SW480 (cell line): ENCODE data around the gene DNMBP.
"Not testable (repeated sequence)": the region's sequence is repeated elsewhere in the genome, so short reads cannot be mapped to it uniquely, and the experiment has no call there.

ENCODE experiments used
- DNase-seq: peaks from one replicate; pipeline ENCODE4 v3.0.0-alpha.2; 2016; ENCODE audit warnings: low spot score

The DNMBP gene

DNA sequence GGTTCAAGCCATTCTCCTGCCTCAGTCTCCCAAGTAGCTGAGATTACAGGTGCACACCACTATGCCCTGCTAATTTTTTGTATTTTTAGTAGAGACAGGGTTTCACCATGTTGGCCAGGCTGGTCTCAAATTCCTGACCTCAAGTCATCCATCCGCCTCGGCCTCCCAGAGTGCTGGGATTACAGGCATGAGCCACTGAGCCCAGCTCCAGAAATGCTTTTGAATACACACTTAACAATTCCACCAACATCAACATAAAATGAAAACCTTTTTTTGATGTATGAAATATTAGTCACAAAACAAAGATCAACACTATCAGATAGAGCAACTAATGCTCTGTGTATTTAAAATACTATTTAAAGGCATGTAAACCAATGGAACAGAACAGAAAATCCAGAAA lies 63.7 kb downstream of the DNMBP start:
- not testable (repeated sequence) for DNase-seq

- no peak for DNase-seq
Observed at GRCh38 chr10:99945263-99945662, 64.5 kb downstream of the DNMBP start.

GRCh38 chr10:99944860-99945259 lies 64.9 kb downstream of the DNMBP start:
- DNase-seq = no peak

DNA sequence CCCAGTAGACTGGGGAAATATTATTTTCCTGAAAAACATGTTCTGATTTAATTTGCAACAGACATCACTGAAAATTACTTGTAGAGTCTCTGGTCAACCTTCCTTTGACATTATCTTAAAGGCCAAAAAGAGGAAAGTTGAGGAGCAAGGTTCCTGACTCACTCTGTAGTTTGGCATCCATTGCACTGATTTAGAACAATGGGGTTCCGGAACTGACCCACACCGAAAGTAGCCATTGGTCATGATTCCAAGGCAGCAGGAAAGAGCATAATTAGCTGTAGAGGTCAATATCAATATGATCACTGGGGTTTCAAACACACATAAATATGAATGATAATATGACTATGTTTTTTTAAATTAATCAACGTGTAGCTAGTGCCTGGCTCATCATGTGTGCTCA lies 65.8 kb downstream of the DNMBP start:
- DNase-seq = no peak

DNA sequence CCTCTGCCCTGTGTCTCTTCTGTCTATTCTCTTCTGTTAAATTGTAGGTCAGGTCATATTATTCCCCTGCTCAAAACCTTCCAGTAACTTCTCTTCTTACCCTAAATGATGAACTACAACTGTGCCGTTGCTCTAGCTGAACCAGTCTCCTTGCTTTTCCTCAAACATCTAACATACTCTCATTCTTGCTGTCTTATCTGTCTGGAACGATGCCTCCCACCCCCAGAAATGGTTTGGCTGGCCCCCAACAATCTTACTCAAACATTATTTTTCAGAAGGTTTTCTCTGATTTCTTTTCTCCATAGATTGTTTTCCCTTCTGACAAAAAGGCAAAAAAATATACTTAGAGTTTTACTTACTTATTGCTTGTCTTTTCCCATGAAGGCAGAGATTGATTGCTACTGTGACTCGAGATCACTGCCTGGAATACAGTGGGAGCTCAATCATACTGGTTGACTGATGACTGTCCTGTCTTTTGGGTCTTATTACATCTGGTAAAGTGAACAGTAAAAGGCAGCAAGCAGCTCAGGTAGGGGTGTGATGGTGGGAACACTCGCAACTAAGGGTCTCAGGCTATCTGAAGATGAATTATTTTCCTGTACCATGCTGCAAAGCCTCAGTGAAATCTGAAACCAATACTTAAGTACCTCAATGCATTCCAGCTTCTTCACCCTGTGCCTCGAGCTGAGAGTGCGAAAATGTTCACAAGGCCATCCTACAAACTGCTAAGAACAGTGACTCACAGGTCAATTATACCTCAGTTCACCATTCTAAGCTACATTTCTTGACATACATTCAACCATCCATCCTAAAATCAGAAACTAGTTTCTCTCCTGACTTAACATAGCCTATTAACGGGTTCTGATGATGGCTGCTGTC lies 67.6 kb downstream of the DNMBP start:
- no peak for DNase-seq

GRCh38 chr10:99938563-99938962 lies 71.2 kb downstream of the DNMBP start:
- no peak for DNase-seq

DNA sequence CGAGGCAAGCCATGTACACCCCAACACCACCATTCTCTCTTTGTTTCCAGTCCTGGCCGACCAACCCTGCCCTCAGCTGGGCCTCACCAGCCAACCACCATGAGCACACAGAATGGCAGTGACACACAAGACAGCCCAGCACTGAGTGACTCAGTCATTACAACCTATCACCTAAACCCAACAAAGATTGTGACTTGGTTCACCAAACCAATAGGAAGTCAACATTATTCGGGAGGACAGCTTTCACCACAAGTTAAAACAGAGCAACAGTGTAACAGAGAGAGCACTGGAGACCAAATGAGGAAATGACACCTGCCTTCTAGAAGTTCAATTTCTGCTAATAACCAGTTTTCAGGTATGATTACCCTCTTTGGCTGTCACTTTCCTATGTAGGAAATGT lies 72.1 kb downstream of the DNMBP start:
- no peak for DNase-seq

- DNase-seq = not testable (repeated sequence)
Observed at GRCh38 chr10:99932203-99932957, 77.4 kb downstream of the DNMBP start.

DNA sequence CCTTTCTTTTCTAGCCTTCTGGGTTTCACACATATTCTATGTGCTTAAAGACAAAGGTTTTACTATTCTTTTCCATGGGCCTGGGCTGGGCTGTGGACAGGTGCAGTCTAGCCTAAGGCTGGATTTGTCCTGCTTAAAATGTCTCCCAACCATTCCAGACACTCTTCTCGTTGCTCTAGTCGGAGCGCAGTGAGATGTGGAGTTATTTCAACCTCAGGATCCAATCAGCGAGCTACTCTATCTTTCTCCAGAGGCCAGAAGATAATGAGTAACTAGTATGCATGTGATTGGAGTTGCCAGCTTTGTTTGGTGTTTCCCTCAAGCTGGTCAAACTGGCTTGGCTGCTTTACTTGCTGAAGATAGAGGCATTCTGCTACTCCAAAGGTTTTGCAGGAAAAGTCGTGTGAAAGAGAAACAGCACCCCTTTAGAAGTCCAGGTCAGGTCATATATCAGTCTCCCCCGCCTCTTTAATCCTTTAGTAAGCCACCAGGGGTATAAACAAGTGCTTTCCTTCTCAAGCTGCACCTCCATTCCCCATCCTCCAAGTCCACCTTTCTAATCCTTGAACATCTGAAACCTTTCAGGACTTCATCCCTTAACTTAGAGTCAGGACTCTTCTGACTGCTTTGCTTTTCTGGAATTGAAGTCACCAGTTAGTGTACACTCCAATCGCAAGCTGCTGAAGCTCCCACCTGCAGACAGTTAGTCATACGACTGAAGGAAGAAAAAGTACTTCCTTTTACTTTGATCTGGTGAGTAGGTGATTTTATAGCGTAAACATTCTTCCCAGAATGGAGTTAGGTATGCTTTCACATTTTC lies 78.8 kb downstream of the DNMBP start:
- DNase-seq = peak; percentile 70

DNA sequence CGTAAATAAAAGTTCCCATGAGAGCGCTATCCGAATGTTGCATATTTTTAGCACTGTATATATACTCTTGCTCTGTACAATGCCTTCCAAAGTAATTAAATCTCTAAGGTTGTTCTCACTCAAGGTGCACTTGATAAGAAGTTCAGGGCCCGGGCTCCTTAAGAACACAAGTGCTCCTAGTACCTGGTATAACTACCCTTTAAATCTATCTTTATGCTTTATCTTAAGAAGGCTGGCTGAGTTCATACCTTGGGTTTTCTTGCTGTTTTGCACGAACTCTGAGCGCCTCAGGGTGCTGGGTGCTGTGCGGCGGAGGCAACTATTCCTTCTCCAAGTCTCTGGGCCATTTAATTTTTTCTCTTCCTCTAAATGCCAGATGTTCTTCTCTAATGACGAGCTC lies 80.4 kb downstream of the DNMBP start:
- no peak for DNase-seq

- DNase-seq = no peak
Observed at GRCh38 chr10:99927721-99928280, 81.9 kb downstream of the DNMBP start.

- DNase-seq = no peak
Observed at GRCh38 chr10:99926925-99927720, 82.6 kb downstream of the DNMBP start.

- no peak for DNase-seq
Observed at GRCh38 chr10:99924451-99925255, 85.1 kb downstream of the DNMBP start.

- DNase-seq = no peak
Observed at GRCh38 chr10:99921948-99922347, 87.8 kb downstream of the DNMBP start.

- no peak for DNase-seq
Observed at GRCh38 chr10:99920901-99921300, 88.8 kb downstream of the DNMBP start.

- no peak for DNase-seq
Observed at GRCh38 chr10:99920486-99920885, 89.3 kb downstream of the DNMBP start.

DNA sequence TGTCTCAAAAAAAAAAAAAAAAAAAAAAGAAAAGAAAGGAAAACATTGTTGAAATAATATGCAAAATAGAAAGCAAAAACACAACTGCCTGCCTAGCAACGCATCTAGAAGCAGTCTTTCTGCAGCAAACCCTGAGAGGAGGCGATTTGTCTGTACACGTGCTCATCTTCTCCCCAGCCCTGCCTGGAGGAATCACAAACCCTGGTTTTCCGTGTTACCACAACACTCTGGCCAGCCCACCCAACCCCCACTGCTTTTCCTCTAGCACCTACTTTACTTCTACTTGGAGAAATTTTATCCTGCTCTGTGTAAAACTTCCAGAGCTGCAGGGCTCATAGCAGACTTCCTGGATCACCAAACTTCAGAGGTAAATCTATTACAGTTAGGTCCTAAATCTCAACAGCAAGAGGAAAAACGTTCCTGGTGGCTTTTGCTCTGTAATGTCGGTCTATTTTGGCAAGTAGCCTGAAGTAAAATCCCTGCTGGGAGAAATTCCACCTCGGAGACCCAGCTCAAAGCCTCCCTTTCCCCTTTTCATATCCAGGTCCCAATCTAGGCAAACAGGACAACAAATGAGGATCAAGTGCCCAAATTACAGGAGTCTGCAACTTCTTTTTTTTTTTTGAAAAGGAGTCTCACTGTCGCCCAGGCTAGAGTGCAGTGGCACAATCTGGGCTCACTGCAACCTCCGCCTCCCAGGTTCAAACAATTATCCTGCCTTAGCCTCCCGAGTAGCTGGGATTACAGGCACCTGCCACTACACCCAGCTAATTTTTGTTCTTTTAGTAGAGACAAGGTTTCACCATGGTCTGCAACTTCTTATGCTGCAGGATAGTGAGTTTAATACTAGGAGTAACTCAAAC lies 91.6 kb downstream of the DNMBP start:
- DNase-seq = no peak

DNA sequence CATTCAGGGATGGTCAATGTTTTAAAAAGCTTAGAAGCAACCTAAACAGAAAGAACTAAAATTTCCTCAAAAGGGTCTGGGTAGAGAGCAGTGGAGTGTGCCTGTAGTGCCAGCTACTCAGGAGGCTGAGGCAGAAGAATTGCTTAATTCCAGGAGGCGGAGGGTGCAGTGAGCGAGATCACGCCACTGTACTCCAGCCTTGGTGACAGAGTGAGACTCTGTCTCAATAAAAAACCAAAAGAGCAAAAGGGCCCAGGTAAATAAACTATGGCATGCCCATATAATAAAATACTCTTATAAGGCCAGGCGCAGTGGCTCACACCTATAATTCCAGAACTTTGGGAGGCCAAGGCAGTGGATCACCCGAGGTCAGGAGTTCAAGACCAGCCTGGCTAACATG lies 93.0 kb downstream of the DNMBP start:
- DNase-seq = no peak

DNA sequence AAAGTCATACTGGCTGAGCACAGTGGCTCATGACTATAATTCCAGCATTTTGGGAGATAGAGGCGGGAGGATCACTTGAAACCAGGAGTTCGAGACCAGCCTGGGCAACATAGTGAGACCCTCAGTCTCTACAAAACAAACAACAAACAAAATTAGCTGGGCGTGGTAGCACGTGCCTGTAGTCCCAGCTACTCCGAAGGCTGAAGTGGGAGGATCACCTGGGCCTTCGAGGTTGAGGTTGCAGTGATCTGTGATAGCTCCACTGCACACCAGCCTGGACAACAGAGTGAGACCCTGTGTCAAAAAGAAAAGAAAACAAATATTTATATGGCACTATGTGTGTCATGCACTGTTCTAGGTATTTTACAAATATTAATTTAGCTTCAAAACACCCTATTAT lies 94.3 kb downstream of the DNMBP start:
- no peak for DNase-seq
